Hepatocyte (in vitro differentiated cells): ENCODE data around the gene ARGFX.

Source experiments
- CTCF ChIP-seq: fragments of 200-600 bp; sonication (generic); IDR thresholded peaks from 2 replicates; pipeline ENCODE4 v1.5.1; 2016; ENCODE audit warnings: antibody characterized with exemption, mild to moderate bottlenecking; ENCODE audit not compliant: poor library complexity
- EZH2 ChIP-seq: fragments of 200-600 bp; sonication (generic); IDR thresholded peaks from 2 replicates; pipeline ENCODE4 v1.6.1; 2016; ENCODE audit warnings: antibody characterized with exemption, mild to moderate bottlenecking, borderline replicate concordance
- EZH2phosphoT487 ChIP-seq: fragments of 200-600 bp; sonication (generic); IDR thresholded peaks from one replicate; pipeline ENCODE4 v1.6.1; 2018; ENCODE audit warnings: antibody characterized with exemption, mild to moderate bottlenecking, low read depth, moderate library complexity; ENCODE audit not compliant: unreplicated experiment, severe bottlenecking

- TF ChIP-seq CTCF: no peak
- TF ChIP-seq EZH2: no peak
- no peak for TF ChIP-seq EZH2phosphoT487
These were observed 47.2 kb upstream of the ARGFX start for GRCh38 chr3:121520510-121520909.
